HEK293 (cell line): ENCODE results near the gene POLR1E.

Source experiments
- CTCF ChIA-PET: fragments of 350-600 bp; formaldehyde crosslinking; extraction: SDS; loops from one replicate; lab custom pipeline; 2021; ENCODE audit warnings: antibody characterized with exemption; lab: Yijun Ruan, JAX
- POLR2A ChIA-PET: fragments of 300-600 bp; formaldehyde crosslinking; extraction: SDS; loops from one replicate; lab custom pipeline; 2020; ENCODE audit warnings: antibody characterized with exemption, inconsistent platforms; lab: Yijun Ruan, JAX
- H3K27ac ChIP-seq: fragments of 200-500 bp; sonication (Bioruptor generic); 2 replicates; pipeline ENCODE4 v1.5.1; 2014; ENCODE audit warnings: low read depth, low read length, control low read depth, inconsistent platforms; ENCODE audit errors: extremely low read depth
- H3K36me3 ChIP-seq, 2 experiments: fragments of 200-500 bp in 1 of 2; sonication (Bioruptor generic) in 1 of 2; 1 replicate in 1 of 2; 2 replicates in 1 of 2; pipeline ENCODE4 v1.5.1; 2014 to 2017; ENCODE audit warnings: inconsistent platforms in 2 of 2, low read length in 2 of 2; ENCODE audit not compliant: control insufficient read depth in 2 of 2, insufficient read depth in 1 of 2
- H3K4me1 ChIP-seq: fragments of 200-500 bp; sonication (Bioruptor generic); 2 replicates; pipeline ENCODE4 v1.5.1; 2014; ENCODE audit warnings: mild to moderate bottlenecking, low read length, inconsistent platforms; ENCODE audit not compliant: control insufficient read depth, insufficient read depth
- H3K4me3 ChIP-seq: 2 replicates; pipeline ENCODE4 v1.5.1; 2011; ENCODE audit warnings: low read depth, mild to moderate bottlenecking, control low read depth, low read length, moderate library complexity
- H3K9me3 ChIP-seq: fragments of 200-500 bp; sonication (Bioruptor generic); 2 replicates; pipeline ENCODE4 v1.5.1; 2014; ENCODE audit warnings: low read depth, low read length, inconsistent platforms; ENCODE audit not compliant: control insufficient read depth, insufficient read depth
- GFI1B ChIP-seq: fragments of 450-650 bp; formaldehyde crosslinking; IDR thresholded peaks from 2 replicates; pipeline ENCODE4 v1.5.1; 2016; ENCODE audit warnings: missing biosample characterization, missing genetic modification characterization
- GLI4 ChIP-seq: fragments of 450-650 bp; formaldehyde crosslinking; IDR thresholded peaks from 2 replicates; pipeline ENCODE4 v1.5.1; 2016; ENCODE audit warnings: missing biosample characterization, missing genetic modification characterization
- HOXC10 ChIP-seq: sonication (generic); formaldehyde crosslinking; IDR thresholded peaks from 2 replicates; pipeline ENCODE4 v1.8.1; 2023; ENCODE audit warnings: mild to moderate bottlenecking, missing genetic modification reagents
- PRDM10 ChIP-seq: fragments of 450-650 bp; formaldehyde crosslinking; IDR thresholded peaks from 2 replicates; pipeline ENCODE4 v1.5.1; 2016; ENCODE audit warnings: missing biosample characterization, missing genetic modification characterization
- REST ChIP-seq: fragments of 450-650 bp; formaldehyde crosslinking; IDR thresholded peaks from 2 replicates; pipeline ENCODE4 v1.5.1; 2016; ENCODE audit warnings: missing biosample characterization, missing genetic modification characterization
- YY2 ChIP-seq: fragments of 450-650 bp; formaldehyde crosslinking; IDR thresholded peaks from 2 replicates; pipeline ENCODE4 v1.5.1; 2016; ENCODE audit warnings: missing biosample characterization, missing genetic modification characterization
- ZBTB20 ChIP-seq: fragments of 450-650 bp; formaldehyde crosslinking; IDR thresholded peaks from 2 replicates; pipeline ENCODE4 v1.5.1; 2016; ENCODE audit warnings: missing biosample characterization, missing genetic modification characterization
- ZBTB21 ChIP-seq: fragments of 450-650 bp; formaldehyde crosslinking; IDR thresholded peaks from 2 replicates; pipeline ENCODE4 v1.5.1; 2017; ENCODE audit warnings: missing biosample characterization, missing genetic modification characterization
- ZBTB44 ChIP-seq: fragments of 450-650 bp; IDR thresholded peaks from 2 replicates; pipeline ENCODE4 v1.5.1; 2018; ENCODE audit warnings: missing biosample characterization, mild to moderate bottlenecking, missing genetic modification characterization
- ZFP37 ChIP-seq: fragments of 450-650 bp; formaldehyde crosslinking; IDR thresholded peaks from 2 replicates; pipeline ENCODE4 v1.5.1; 2016; ENCODE audit warnings: missing biosample characterization, missing genetic modification characterization
- ZNF148 ChIP-seq: fragments of 450-650 bp; formaldehyde crosslinking; IDR thresholded peaks from 2 replicates; pipeline ENCODE4 v1.5.0; 2017; ENCODE audit warnings: missing biosample characterization, missing genetic modification characterization, borderline replicate concordance
- ZNF221 ChIP-seq: fragments of 450-650 bp; formaldehyde crosslinking; IDR thresholded peaks from 2 replicates; pipeline ENCODE4 v1.5.1; 2017; ENCODE audit warnings: missing biosample characterization, missing genetic modification characterization, borderline replicate concordance
- ZNF366 ChIP-seq: fragments of 450-650 bp; formaldehyde crosslinking; conservative IDR thresholded peaks from 2 replicates; pipeline ENCODE4 v1.5.1; 2016; ENCODE audit warnings: missing biosample characterization, missing genetic modification characterization
- ZNF623 ChIP-seq: fragments of 450-650 bp; formaldehyde crosslinking; IDR thresholded peaks from 2 replicates; pipeline ENCODE4 v1.5.1; 2016; ENCODE audit warnings: missing biosample characterization, missing genetic modification characterization
- ZNF830 ChIP-seq: fragments of 450-650 bp; IDR thresholded peaks from 2 replicates; pipeline ENCODE4 v1.5.0; 2018; ENCODE audit warnings: missing biosample characterization, missing genetic modification characterization, low read depth, mild to moderate bottlenecking, moderate library complexity

Gene POLR1E

GRCh38 chr9:37511016-37512010, 25.6 kb downstream of the POLR1E start:
- peaks cover 0 to 62% of the 10 kb centered on the region in 2 experiments; a peak in 1 of 3 replicates for H3K36me3 ChIP-seq
- H3K4me1 ChIP-seq = no peaks in the 10 kb centered on the region
- CTCF ChIA-PET = interaction anchor here (0.5 to 1.0 kb wide), 3 partner anchors 11 to 37 kb away, joined by 3 to 5 read pairs (median 4); no protein-coding TSS in a partner anchor
- TF ChIP-seq ZBTB20 (tag by site-specific recombination) (no peak), ZNF366 (tag by site-specific recombination) (no peak), ZBTB44 (tag by site-specific recombination) (no peak), YY2 (tag by site-specific recombination) (no peak), ZNF148 (tag by site-specific recombination) (no peak), PRDM10 (no peak), ZBTB21 (tag by site-specific recombination) (no peak), ZNF623 (tag by site-specific recombination) (no peak), GFI1B (tag by site-specific recombination) (no peak), ZFP37 (tag by site-specific recombination) (no peak), ZNF221 (tag by site-specific recombination) (no peak), GLI4 (tag by site-specific recombination) (no peak), REST (tag by site-specific recombination) (no peak), HOXC10 (CRISPR knock-in tag) (no peak), ZNF830 (no peak)
- no peak overlapping the region for H3K4me3 ChIP-seq
- no peaks in the 10 kb centered on the region for H3K9me3 ChIP-seq
- H3K27ac ChIP-seq = no peak overlapping the region
- POLR2A ChIA-PET = interaction anchor here (0.7 to 1.0 kb wide), 2 partner anchors 17 to 30 kb away, joined by 3 to 4 read pairs; no protein-coding TSS in a partner anchor
